Adrenal gland (tissue), 12 donors: ENCODE data around the gene ZNF451. TPM values are rescaled to one million over a fixed set of nuclear protein-coding genes. Genes with fewer than 3 reads are reported as not detected.

Experiments used
- DNase-seq, 7 donors: peaks; one replicate each; pipeline ENCODE4 v3.0.0-alpha.2; 2019 to 2020
- H3K27ac ChIP-seq, 5 donors: fragments of 200-600 bp; sonication (generic) in 4 of 5; 1 replicate in 3 of 5; 2 replicates in 2 of 5; pipeline versions ENCODE4 v1.5.1 to v1.8.0; 2016 to 2020; ENCODE audit warnings: mild to moderate bottlenecking in 1 of 5
- H3K27me3 ChIP-seq: fragments of 200-600 bp; 2 replicates; pipeline ENCODE4 v1.8.0; 2021
- H3K36me3 ChIP-seq, 2 donors: fragments of 200-600 bp; replicated peaks in 1 of 2; 1 replicate in 1 of 2; 2 replicates in 1 of 2; pipeline versions ENCODE4 v1.5.1 to v1.8.0; 2018 to 2022
- H3K4me1 ChIP-seq, 2 donors: fragments of 200-600 bp; replicated peaks in 1 of 2; 1 replicate in 1 of 2; 2 replicates in 1 of 2; pipeline versions ENCODE4 v1.5.1 to v1.8.0; 2018 to 2021
- H3K4me3 ChIP-seq, 4 donors: fragments of 200-600 bp; sonication (generic) in 3 of 4; one replicate each; pipeline ENCODE4 v1.5.1; 2016 to 2018
- H3K9me3 ChIP-seq, 3 donors: fragments of 200-600 bp; sonication (generic) in 1 of 3; replicated peaks in 1 of 3; 1 replicate in 2 of 3; 2 replicates in 1 of 3; pipeline versions ENCODE4 v1.5.1 to v1.8.0; 2016 to 2021
- CTCF ChIP-seq, 6 experiments: fragments of 450-650 bp in 4 of 6; fragments of 200-600 bp in 2 of 6; sonication (generic) in 1 of 6; IDR thresholded peaks; 1 replicate in 5 of 6; 2 replicates in 1 of 6; pipeline versions ENCODE4 v1.5.1 to v1.8.0; 2016 to 2021; ENCODE audit warnings: antibody characterized with exemption in 6 of 6, mild to moderate bottlenecking in 2 of 6, moderate library complexity in 1 of 6
- POLR2A ChIP-seq, 2 donors: fragments of 450-650 bp; IDR thresholded peaks; one replicate each; pipeline ENCODE4 v1.6.1; 2017; ENCODE audit warnings: antibody characterized with exemption in 2 of 2, mild to moderate bottlenecking in 2 of 2, moderate library complexity in 1 of 2
- WGBS, 4 donors: extraction: QIAGEN DNeasy Blood & Tissue Kit in 2 of 4; methylation state at CpG; one replicate each; pipeline versions ENCODE4 v1.1.5 to v1.1.7; 2013 to 2017; 5-methylcytosine and 5-hydroxymethylcytosine counted together
- intact Hi-C, 2 donors: fragments of 100-400 bp; cut with DNase I; formaldehyde crosslinking; loops; one replicate each; pipeline versions ENCODE4 v1.14.1 to v1.15.0; 2022 to 2023
- polyA plus RNA-seq, 3 donors: library from polyadenylated mRNA; stranded (reverse); fragments of 200-250 nt in 2 of 3; fragments of 350-450 nt in 1 of 3; fragmentation: Illumina TruSeq in 1 of 3; extraction: RNeasy Lipid Tissue Mini Kit (QIAGEN cat#74804) in 1 of 3; gene quantifications; one replicate each; pipeline ENCODE4 v1.2.3, GENCODE V29; 2013 to 2014
- total RNA-seq, 9 donors: library from RNA; depleted of rRNA in 4 of 9; stranded (reverse); fragments of >200 nt in 4 of 9; fragments of 120-200 nt in 1 of 9; fragmentation: NEBNext Ultra II Directional in 1 of 9; extraction: Animal tissue kit (Norgen Biotek cat#: 25700) in 1 of 9; gene quantifications; one replicate each; pipeline versions ENCODE4 v1.1.0 to v1.2.4, GENCODE V29; 2013 to 2023
- donor health status: healthy with polysubstance abuse.
- donor health status: Bipolar disorder and iron deficiency.
- donor health status: DM: yes; HTN: yes; CAD: no.
- donor health status: DM: no; HTN: no; CAD: no.
- donor health status: DM: no; HTN: no; CAD: no.
- donor health status: DM: yes; HTN: yes; CAD: no.

ZNF451 gene
- total and polyA plus RNA-seq, 12 donors, result 19.5 to 111 (median 53.4) TPM

DNA sequence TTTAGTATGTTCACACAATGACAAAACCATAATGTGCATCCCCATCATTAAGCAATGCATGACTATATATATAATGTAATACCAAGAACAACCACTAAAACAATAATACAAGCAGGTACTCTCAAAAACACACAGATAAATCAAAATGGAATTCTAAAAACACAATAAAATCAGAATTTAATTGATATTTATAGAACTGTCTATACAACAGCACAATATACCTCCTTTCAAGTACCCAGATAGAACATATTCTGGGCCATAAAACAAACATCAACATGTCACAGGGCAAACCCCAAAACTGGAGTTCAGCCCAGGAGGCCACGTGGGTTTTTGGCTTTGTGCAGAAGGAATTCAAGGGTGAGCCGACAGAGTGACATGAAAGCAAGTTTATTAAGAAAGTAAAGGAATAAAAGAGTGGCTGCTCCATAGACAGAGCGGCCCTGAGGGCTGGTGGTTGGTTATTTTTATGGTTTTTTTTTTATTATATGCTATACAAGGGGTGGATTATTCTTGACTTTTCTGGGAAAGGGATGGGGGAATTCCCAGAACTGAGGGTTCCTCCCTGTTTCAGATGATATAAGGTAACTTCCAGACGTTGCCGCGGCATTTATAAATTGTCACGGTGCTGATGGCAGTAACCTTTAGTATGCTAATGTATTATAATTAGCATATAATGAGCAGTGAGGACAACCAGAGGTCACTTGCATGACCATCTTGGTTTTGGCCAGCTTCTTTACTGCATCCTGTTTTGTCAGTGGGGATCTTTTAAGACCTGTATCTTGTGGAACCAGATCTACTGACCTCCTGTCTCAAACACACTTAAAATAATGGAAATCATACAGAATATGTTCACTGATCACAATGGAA is 126.5 kb downstream of the ZNF451 start:
- 72 to 88% (median 83%) methylated on average over 7 of the region's 7 CpGs for WGBS, 4 donors
- intact Hi-C loops, result no loop called here
- no peaks in the 10 kb centered on the region for H3K36me3 ChIP-seq
- peak in 3 of 6 experiments; percentile 15 to 25 (median 15) for TF ChIP-seq CTCF (IDR thresholded peaks at IDR 0.05)
- no peak for TF ChIP-seq POLR2A (IDR thresholded peaks at IDR 0.05)
- H3K9me3 ChIP-seq, result no peaks in the 10 kb centered on the region
- DNase-seq, result peak in 4 of 7 donors; percentile 11 to 34 (median 22)
- no peaks in the 10 kb centered on the region for H3K27me3 ChIP-seq
- no peak overlapping the region for H3K4me3 ChIP-seq
- H3K27ac ChIP-seq, result no peak overlapping the region
- H3K4me1 ChIP-seq, result peaks cover 0 to 5% of the 10 kb centered on the region in 2 donors

DNA sequence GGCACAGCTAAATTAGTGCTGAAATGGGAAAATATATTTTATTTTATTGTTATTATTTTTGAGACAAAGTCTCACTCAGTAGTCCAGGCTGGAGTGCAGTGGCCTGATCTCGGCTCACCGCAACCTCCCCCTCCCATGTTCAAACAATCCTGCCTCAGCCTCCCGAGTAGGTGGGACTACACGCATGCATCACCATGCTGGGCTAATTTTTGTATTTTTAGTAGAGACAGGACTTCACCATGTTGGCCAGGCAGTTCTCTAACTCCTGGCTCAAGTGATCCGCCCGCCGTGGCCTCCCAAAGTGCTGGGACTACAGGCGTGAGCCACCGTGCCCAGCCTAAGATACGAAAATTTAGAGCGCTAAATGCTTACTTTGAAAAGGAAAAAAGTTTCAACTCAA is 127.3 kb downstream of the ZNF451 start:
- Histone ChIP-seq H3K36me3 (no peaks in the 10 kb centered on the region), H3K27me3 (no peaks in the 10 kb centered on the region), H3K9me3 (no peaks in the 10 kb centered on the region), H3K4me3 (no peak overlapping the region), H3K27ac (no peak overlapping the region), H3K4me1 (peaks cover 0 to 5% of the 10 kb centered on the region in 2 donors)
- intact Hi-C loops, result no loop called here
- no peak for DNase-seq
- WGBS, 4 donors, result 96 to 98% (median 97%) methylated on average over 11 of the region's 11 CpGs
- TF ChIP-seq POLR2A (IDR thresholded peaks at IDR 0.05) (no peak), CTCF (IDR thresholded peaks at IDR 0.05) (no peak)

Other genes with a start within 250 kb of the ZNF451 start
- 1 to 10 TPM in 7 of 9 donors, under 1 TPM in 1, not detected in 1; 0.92 to 6.0 (median 1.2) TPM for gene BEND6, start 135.1 kb upstream of the ZNF451 start, total RNA-seq
- gene BEND6, start 135.1 kb upstream of the ZNF451 start, polyA plus RNA-seq, result 1 to 10 TPM in 2 of 3 donors, under 1 TPM in 1; 0.67 to 5.4 (median 2.2) TPM
- gene KIAA1586, start 43.5 kb upstream of the ZNF451 start, total RNA-seq, result 10 to 100 TPM in 8 of 9 donors, 1 to 10 TPM in 1; 4.4 to 43.1 (median 16.2) TPM
- 10 to 100 TPM in 1 of 3 donors, 1 to 10 TPM in 2; 3.7 to 15.9 (median 4.3) TPM for gene KIAA1586, start 43.5 kb upstream of the ZNF451 start, polyA plus RNA-seq
- 10 to 100 TPM in 2 of 9 donors, 1 to 10 TPM in 7; 6.2 to 18.0 (median 7.5) TPM for gene BAG2, start 82.1 kb downstream of the ZNF451 start, total RNA-seq
- 10 to 100 TPM in 1 of 3 donors, 1 to 10 TPM in 2; 2.6 to 11.0 (median 3.5) TPM for gene BAG2, start 82.1 kb downstream of the ZNF451 start, polyA plus RNA-seq
- gene RAB23, start 132.1 kb downstream of the ZNF451 start, total RNA-seq, result 10 to 100 TPM in 1 of 9 donors, 1 to 10 TPM in 8; 4.3 to 14.7 (median 5.8) TPM
- 10 to 100 TPM in 1 of 3 donors, 1 to 10 TPM in 2; 2.3 to 11.9 (median 2.7) TPM for gene RAB23, start 132.1 kb downstream of the ZNF451 start, polyA plus RNA-seq
- gene PRIM2, start 227.4 kb downstream of the ZNF451 start, total RNA-seq, result 10 to 100 TPM in 3 of 9 donors, 1 to 10 TPM in 6; 3.1 to 15.8 (median 6.8) TPM
- gene PRIM2, start 227.4 kb downstream of the ZNF451 start, polyA plus RNA-seq, result 1 to 10 TPM; 2.4 to 3.2 (median 3.1) TPM